Vagina (tissue), 2 donors: ENCODE measurements around the gene DIAPH2. TPM values are rescaled to one million over a fixed set of nuclear protein-coding genes. Genes with fewer than 3 reads are reported as not detected.

Experiments
- DNase-seq, 2 donors: peaks; one replicate each; pipeline ENCODE4 v3.0.0-alpha.2; 2017; ENCODE audit errors: extremely low spot score in 2 of 2
- H3K27ac ChIP-seq: fragments of 200-600 bp; sonication (generic); one replicate; pipeline ENCODE4 v1.5.1; 2019
- H3K27me3 ChIP-seq: fragments of 200-600 bp; sonication (generic); one replicate; pipeline ENCODE4 v1.5.1; 2019
- H3K36me3 ChIP-seq, 2 donors: fragments of 200-600 bp; sonication (generic); one replicate each; pipeline ENCODE4 v1.5.1; 2017 to 2019
- H3K4me1 ChIP-seq: fragments of 200-600 bp; sonication (generic); one replicate; pipeline ENCODE4 v1.5.1; 2019
- H3K4me3 ChIP-seq, 2 donors: fragments of 200-600 bp; sonication (generic); 1 replicate in 1 of 2; 2 replicates in 1 of 2; pipeline ENCODE4 v1.5.1; 2016 to 2019
- H3K9me3 ChIP-seq: fragments of 200-600 bp; sonication (generic); one replicate; pipeline ENCODE4 v1.5.1; 2019
- POLR2A ChIP-seq, 2 donors: fragments of 450-650 bp; IDR thresholded peaks; one replicate each; pipeline ENCODE4 v1.6.1; 2017; ENCODE audit warnings: antibody characterized with exemption in 2 of 2, mild to moderate bottlenecking in 2 of 2, moderate library complexity in 2 of 2
- POLR2AphosphoS5 ChIP-seq, 2 donors: sonication (generic); formaldehyde crosslinking; IDR thresholded peaks; one replicate each; pipeline ENCODE4 v1.9.0; 2017; ENCODE audit warnings: antibody characterized with exemption in 2 of 2, mild to moderate bottlenecking in 2 of 2, low read depth in 1 of 2; ENCODE audit not compliant: insufficient read depth in 1 of 2
- intact Hi-C: fragments of 100-400 bp; cut with DNase I; formaldehyde crosslinking; loops from one replicate; pipeline ENCODE4 v1.15.1; 2023
- total RNA-seq: library from RNA; depleted of rRNA; stranded (reverse); fragments of >200 nt; gene quantifications from one replicate; pipeline ENCODE4 v1.2.3, GENCODE V29; 2016
- TF ChIP-seq, protein P1 (sequence below), 3 experiments: fragments of 450-650 bp in 2 of 3; fragments of 200-600 bp in 1 of 3; sonication (generic) in 1 of 3; IDR thresholded peaks; one replicate each; pipeline ENCODE4 v1.5.1; 2017 to 2019; ENCODE audit warnings: antibody characterized with exemption in 3 of 3, mild to moderate bottlenecking in 2 of 3, moderate library complexity in 2 of 3

Gene DIAPH2
- total RNA-seq, 1 donor from 2014 or later, result 38.8 TPM

- Histone ChIP-seq H3K4me3 (no peak overlapping the region), H3K36me3 (no peaks in the 10 kb centered on the region), H3K27ac (no peak overlapping the region), H3K27me3 (no peaks in the 10 kb centered on the region), H3K4me1 (no peaks in the 10 kb centered on the region), H3K9me3 (no peaks in the 10 kb centered on the region)
- intact Hi-C loops, result no loop called here
- TF ChIP-seq, protein P1, sequence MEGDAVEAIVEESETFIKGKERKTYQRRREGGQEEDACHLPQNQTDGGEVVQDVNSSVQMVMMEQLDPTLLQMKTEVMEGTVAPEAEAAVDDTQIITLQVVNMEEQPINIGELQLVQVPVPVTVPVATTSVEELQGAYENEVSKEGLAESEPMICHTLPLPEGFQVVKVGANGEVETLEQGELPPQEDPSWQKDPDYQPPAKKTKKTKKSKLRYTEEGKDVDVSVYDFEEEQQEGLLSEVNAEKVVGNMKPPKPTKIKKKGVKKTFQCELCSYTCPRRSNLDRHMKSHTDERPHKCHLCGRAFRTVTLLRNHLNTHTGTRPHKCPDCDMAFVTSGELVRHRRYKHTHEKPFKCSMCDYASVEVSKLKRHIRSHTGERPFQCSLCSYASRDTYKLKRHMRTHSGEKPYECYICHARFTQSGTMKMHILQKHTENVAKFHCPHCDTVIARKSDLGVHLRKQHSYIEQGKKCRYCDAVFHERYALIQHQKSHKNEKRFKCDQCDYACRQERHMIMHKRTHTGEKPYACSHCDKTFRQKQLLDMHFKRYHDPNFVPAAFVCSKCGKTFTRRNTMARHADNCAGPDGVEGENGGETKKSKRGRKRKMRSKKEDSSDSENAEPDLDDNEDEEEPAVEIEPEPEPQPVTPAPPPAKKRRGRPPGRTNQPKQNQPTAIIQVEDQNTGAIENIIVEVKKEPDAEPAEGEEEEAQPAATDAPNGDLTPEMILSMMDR (IDR thresholded peaks at IDR 0.05), result no peak
- TF ChIP-seq POLR2A (IDR thresholded peaks at IDR 0.05), result no peak
- no peak for TF ChIP-seq POLR2AphosphoS5 (IDR thresholded peaks at IDR 0.05; ENCODE audit: insufficient read depth in 1 of 2, low read depth in 1 of 2)
- no peak for DNase-seq
These were observed 331.5 kb downstream of the DIAPH2 start for GRCh38 chrX:97016106-97016505.

- Histone ChIP-seq H3K4me1 (no peaks in the 10 kb centered on the region), H3K4me3 (no peak overlapping the region), H3K36me3 (no peaks in the 10 kb centered on the region), H3K27me3 (no peaks in the 10 kb centered on the region), H3K27ac (no peak overlapping the region), H3K9me3 (no peaks in the 10 kb centered on the region)
- intact Hi-C loops, result no loop called here
- TF ChIP-seq POLR2AphosphoS5 (IDR thresholded peaks at IDR 0.05; ENCODE audit: insufficient read depth in 1 of 2, low read depth in 1 of 2) (no peak), POLR2A (IDR thresholded peaks at IDR 0.05) (no peak)
- TF ChIP-seq, protein P1 (IDR thresholded peaks at IDR 0.05), result no peak
- DNase-seq, result no peak
These were observed 337.0 kb downstream of the DIAPH2 start for GRCh38 chrX:97021680-97022079.

DNA sequence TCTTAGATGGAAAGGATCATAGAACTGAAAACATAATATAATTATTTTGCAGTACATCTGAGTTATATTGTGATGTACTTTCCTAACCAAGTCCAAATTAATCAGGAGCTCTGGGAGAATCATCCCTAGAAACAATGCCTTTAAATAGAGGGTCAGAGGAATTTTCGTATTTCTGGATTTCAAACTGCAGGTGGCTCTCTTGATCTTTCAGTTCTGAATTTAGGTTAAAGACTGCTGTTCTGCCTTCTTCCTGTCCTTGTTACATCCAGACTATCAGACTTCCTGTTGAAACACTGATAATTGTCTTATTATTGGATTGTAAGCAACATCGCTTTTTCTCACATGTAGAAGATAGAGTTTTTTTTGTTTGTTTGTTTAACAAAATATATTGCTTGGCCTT lies 341.8 kb downstream of the DIAPH2 start:
- intact Hi-C loops, result no loop called here
- TF ChIP-seq POLR2AphosphoS5 (IDR thresholded peaks at IDR 0.05; ENCODE audit: insufficient read depth in 1 of 2, low read depth in 1 of 2) (no peak), POLR2A (IDR thresholded peaks at IDR 0.05) (no peak)
- TF ChIP-seq, protein P1 (IDR thresholded peaks at IDR 0.05), result no peak
- H3K9me3 ChIP-seq, result no peaks in the 10 kb centered on the region
- no peak for DNase-seq
- H3K36me3 ChIP-seq, result no peaks in the 10 kb centered on the region
- H3K27ac ChIP-seq, result no peak overlapping the region
- no peaks in the 10 kb centered on the region for H3K4me1 ChIP-seq
- H3K4me3 ChIP-seq, result no peak overlapping the region
- H3K27me3 ChIP-seq, result no peaks in the 10 kb centered on the region

DNA sequence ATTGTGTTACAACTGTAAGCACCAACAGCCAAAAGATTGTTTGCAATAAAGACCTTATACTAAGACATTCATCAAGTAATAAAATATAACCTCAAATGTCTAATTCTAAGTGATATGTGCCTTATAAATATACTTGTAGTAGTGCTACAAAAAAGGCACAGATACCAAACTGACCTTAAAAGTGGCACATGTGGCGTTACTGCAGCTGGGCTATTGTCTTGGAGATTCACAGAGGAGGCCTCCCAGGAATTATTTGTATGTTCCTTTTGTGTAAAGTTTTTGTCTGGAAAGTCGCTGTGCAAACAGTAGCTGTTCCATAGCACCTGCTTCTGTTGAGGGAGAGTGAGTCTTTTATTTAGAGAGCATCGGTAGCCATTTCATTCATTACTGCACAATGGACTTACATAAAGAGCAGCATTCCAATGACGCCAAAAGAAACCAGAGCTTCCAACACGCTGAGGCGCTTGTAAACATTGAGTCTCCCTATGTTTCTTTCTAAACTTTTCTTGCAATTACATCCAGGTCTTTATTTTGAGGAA lies 342.8 kb downstream of the DIAPH2 start:
- Histone ChIP-seq H3K4me1 (no peaks in the 10 kb centered on the region), H3K36me3 (no peaks in the 10 kb centered on the region), H3K4me3 (no peak overlapping the region), H3K27ac (no peak overlapping the region), H3K9me3 (no peaks in the 10 kb centered on the region), H3K27me3 (no peaks in the 10 kb centered on the region)
- TF ChIP-seq POLR2A (IDR thresholded peaks at IDR 0.05) (no peak), POLR2AphosphoS5 (IDR thresholded peaks at IDR 0.05; ENCODE audit: insufficient read depth in 1 of 2, low read depth in 1 of 2) (no peak)
- TF ChIP-seq, protein P1 (IDR thresholded peaks at IDR 0.05), result no peak
- DNase-seq, result no peak
- intact Hi-C loops, result no loop called here

GRCh38 chrX:97030463-97030862 lies 345.8 kb downstream of the DIAPH2 start:
- Histone ChIP-seq H3K9me3 (no peaks in the 10 kb centered on the region), H3K27ac (no peak overlapping the region), H3K4me3 (no peak overlapping the region), H3K36me3 (no peaks in the 10 kb centered on the region), H3K4me1 (no peaks in the 10 kb centered on the region), H3K27me3 (no peaks in the 10 kb centered on the region)
- no peak for DNase-seq
- TF ChIP-seq, protein P1 (IDR thresholded peaks at IDR 0.05), result no peak
- TF ChIP-seq POLR2AphosphoS5 (IDR thresholded peaks at IDR 0.05; ENCODE audit: insufficient read depth in 1 of 2, low read depth in 1 of 2), result no peak
- no peak for TF ChIP-seq POLR2A (IDR thresholded peaks at IDR 0.05)
- intact Hi-C loops, result no loop called here
